Fibroblast of pulmonary artery (primary cell): Measurements from ENCODE around the gene PRR13.
"Not testable (repeated sequence)": the region's sequence is repeated elsewhere in the genome, so short reads cannot be mapped to it uniquely, and the experiment has no call there.

Source experiments
- DNase-seq: peaks from one replicate; pipeline ENCODE4 v3.0.0-alpha.2; 2010; ENCODE audit warnings: low read depth
- H3K4me3 ChIP-seq: replicated peaks from 2 replicates; pipeline ENCODE4 v1.5.1; 2011; ENCODE audit warnings: low read depth, mild to moderate bottlenecking, control low read depth, low read length, moderate library complexity
- TF ChIP-seq, protein P1 (sequence below): IDR thresholded peaks from 2 replicates; pipeline ENCODE4 v1.5.1; 2011; ENCODE audit warnings: mild to moderate bottlenecking, control low read depth, low read length, inconsistent platforms; ENCODE audit errors: missing control alignments

PRR13 gene, protein sequence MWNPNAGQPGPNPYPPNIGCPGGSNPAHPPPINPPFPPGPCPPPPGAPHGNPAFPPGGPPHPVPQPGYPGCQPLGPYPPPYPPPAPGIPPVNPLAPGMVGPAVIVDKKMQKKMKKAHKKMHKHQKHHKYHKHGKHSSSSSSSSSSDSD

DNA sequence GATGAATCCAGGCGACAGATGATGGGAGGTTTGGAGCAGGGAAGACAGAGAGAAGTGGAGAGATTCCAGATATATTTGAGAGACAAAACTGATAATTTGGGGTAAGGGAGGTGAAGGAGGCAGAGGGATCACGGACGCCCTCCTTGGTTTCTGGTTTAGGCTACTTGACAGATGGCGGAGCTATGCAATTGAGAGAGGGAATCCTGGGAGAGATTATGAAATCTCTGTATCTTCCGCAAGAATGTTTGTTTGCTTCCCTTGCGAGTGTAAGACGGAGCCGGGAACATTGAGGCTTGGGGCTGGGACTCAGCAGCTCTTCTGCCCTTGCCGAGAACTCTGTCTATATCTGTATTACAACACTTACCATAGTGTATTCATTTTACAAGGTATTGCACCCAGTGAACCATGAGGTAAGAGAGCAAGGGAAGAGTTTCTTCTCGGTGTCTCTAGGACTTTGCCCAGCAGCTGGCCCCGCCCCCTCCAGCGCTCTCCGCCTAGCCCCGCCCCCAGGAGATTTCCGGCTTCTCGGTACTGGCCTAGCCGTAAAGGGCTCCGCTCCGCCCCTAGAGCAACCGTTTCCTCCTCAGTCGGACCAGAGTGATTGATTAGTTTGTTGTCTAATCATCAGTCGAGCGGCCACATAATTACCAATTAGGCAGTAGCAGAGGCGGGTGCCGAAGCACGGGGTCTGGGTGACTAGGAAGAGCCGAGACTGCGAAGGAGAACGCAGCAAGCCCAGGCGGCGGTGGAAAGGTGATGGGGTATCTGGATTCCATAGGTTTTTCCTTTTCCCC is at the start of gene PRR13:
Gene PRR13 (plus strand): TSS at position 695 of the 794 bp plus-strand sequence. CDS start 981 bp downstream, outside the sequence.
- peak; percentile 99 for DNase-seq
- TF ChIP-seq, protein P1, sequence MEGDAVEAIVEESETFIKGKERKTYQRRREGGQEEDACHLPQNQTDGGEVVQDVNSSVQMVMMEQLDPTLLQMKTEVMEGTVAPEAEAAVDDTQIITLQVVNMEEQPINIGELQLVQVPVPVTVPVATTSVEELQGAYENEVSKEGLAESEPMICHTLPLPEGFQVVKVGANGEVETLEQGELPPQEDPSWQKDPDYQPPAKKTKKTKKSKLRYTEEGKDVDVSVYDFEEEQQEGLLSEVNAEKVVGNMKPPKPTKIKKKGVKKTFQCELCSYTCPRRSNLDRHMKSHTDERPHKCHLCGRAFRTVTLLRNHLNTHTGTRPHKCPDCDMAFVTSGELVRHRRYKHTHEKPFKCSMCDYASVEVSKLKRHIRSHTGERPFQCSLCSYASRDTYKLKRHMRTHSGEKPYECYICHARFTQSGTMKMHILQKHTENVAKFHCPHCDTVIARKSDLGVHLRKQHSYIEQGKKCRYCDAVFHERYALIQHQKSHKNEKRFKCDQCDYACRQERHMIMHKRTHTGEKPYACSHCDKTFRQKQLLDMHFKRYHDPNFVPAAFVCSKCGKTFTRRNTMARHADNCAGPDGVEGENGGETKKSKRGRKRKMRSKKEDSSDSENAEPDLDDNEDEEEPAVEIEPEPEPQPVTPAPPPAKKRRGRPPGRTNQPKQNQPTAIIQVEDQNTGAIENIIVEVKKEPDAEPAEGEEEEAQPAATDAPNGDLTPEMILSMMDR = no peak
- H3K4me3 ChIP-seq = peak within 1 kb of the TSS; percentile 80

DNA sequence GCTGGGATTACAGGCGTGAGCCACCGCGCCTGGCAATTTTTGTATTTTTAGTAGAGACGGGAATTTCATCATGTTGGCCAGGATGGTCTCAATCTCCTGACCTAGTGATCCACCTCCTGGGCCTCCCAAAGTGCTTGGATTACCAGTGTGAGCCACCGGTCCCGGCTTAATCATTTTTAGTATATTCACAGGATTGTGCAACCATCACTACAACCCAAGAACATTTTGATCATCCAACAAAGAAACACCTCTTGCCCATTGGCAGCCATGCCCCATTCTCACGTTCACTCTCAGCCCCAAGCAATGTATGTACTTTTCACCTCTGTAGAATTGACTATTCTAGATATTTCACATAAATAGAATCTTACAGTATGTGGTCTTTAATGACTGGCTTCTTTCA is 41.6 kb upstream of the PRR13 start:
- H3K4me3 ChIP-seq = no peak overlapping the region
- no peak for DNase-seq
- TF ChIP-seq, protein P1 = no peak

DNA sequence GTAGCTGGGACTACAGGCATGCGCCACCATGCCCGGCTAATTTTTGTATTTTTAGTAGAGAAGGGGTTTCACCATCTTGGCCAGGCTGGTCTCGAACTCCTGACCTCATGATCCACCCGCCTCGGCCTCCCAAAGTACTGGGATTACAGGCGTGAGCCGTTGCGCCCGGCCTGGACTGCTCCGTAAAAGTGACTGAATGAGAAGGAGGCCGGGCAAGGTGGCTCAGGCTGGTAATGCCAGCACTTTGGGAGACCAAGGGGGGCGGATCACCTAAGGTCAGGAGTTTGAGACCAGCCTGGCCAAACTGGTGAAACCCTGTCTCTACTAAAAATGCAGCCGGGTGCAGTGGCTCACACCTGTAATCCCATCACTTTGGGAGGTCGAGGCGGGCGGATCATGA is 39.2 kb upstream of the PRR13 start:
- DNase-seq = not testable (repeated sequence)

DNA sequence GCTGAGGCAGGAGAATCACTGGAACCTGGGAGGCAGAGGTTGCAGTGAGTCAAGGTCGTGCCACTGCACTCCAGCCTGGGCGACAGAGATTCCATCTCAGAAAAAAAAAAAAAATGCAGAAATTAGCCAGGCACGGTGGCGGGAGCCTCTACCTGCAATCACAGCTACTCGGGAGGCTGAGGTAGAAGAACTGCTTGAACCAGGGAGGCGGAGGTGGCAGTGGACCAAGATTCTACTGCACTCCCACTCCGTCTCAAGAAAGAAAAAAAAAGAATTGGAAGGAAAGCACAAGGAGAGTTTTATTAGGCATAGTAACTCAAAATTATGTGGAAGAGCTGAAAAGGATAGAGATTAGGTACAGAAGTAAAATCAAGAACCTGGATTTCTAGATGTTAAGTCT is 38.7 kb upstream of the PRR13 start:
- TF ChIP-seq, protein P1 = no peak
- DNase-seq = no peak
- H3K4me3 ChIP-seq = no peak overlapping the region

More for the DNA sequence above, 39.2 kb upstream of the PRR13 start:
- not testable (repeated sequence) for H3K4me3 ChIP-seq

DNA sequence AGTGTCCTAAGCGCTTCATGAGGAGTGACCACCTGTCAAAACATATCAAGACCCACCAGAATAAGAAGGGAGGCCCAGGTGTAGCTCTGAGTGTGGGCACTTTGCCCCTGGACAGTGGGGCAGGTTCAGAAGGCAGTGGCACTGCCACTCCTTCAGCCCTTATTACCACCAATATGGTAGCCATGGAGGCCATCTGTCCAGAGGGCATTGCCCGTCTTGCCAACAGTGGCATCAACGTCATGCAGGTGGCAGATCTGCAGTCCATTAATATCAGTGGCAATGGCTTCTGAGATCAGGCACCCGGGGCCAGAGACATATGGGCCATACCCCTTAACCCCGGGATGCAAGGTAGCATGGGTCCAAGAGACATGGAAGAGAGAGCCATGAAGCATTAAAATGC is 30.6 kb upstream of the PRR13 start:
- TF ChIP-seq, protein P1 = no peak
- no peak for DNase-seq
- no peak overlapping the region for H3K4me3 ChIP-seq

DNA sequence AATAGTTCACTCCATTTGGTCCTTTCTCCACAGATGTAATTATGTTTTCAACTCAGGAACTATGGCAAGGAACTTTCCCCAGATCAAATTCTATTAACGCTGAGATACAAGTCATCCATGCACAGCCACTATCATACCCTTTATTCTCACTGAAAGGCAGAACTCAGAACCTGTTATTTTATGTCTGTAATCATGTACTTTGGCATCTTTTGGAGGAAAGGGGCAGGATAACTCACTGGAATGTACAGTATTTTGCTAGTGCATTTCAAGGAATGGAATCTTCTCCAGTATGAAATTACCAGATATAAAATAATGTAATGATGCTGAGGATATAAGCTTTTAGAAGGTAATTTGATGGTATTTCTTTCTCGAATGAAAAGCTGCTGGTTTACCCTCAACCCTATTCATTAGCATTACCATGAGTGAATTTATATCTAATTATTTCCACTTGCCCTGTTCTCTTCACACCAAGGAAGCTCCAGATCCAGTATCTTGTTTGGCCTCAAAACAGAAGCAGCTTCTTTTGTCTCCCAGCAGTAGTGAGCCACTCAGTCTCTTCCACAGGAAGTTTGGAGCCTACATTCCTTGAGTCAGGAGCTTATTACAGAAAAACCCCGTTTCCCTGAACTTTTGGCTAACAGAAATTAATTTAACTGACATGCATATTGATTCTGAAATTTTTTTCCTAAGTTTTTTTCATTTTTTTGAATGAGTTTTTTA is 27.9 kb upstream of the PRR13 start:
- no peak overlapping the region for H3K4me3 ChIP-seq
- TF ChIP-seq, protein P1 = no peak
- DNase-seq = peak; percentile 27

DNA sequence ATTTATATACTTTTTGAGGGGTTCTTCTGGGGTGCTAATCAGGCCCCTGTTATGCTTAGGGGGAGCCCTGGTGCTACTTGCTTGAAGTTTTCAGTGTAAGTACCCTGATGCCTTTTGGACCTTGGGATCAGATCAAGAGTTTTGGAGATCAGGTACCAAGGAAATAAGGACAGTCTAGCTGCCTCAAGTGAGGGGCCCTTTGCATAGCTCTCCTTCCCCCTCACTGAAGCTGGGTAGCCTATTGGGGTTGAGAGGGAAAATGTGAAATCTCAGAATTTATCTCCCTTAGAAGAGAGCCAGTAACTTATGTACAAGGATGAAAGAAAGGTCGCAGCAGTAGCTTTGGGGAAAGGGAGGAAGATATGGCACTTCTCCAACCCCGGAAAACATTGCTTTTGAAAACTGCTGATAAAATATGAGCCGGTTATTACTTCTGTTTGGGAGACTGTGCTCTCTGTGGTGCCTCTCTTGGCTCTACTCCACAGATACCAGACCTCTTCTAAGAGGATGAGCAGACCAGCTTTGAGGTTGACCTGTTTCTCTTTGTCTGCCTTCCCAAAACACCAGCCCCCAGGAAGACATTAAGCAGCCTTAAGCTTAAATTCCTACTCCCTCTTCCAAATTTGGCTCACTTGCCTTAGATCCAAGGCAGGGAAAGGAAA is 26.6 kb upstream of the PRR13 start:
- H3K4me3 ChIP-seq = no peak overlapping the region
- TF ChIP-seq, protein P1 = no peak
- DNase-seq = peak; percentile 25

DNA sequence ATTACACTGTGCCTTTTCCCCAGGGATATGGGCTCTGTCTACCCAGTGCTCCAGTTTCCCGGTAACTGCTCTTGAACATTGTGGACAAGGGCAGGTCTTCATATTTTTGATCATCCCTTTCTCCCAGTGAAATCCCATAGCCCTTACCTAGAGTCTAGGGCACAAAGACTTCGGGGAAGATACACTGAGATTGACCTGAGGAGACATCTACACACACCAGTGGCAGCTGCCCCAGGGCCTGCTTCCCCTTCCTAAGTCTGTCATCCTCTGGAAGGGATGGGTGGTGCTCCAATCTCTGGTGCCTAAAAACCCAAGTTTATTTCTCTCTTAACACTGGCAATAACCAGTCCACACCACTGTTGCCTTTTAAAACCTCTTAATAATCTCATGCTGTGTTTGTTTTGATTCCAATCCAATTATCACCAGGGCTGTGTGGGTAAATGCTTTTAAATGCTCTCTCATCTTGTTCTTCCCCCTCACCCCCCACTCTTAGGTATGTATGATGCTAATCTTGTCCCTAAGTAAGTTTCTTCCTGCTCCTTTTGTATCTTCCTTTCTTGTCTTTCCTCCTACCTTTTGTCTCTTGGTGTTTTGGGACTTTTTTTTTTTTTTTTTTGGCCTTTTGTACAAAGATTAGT is 25.7 kb upstream of the PRR13 start:
- H3K4me3 ChIP-seq, DNase-seq: not testable (repeated sequence)

DNA sequence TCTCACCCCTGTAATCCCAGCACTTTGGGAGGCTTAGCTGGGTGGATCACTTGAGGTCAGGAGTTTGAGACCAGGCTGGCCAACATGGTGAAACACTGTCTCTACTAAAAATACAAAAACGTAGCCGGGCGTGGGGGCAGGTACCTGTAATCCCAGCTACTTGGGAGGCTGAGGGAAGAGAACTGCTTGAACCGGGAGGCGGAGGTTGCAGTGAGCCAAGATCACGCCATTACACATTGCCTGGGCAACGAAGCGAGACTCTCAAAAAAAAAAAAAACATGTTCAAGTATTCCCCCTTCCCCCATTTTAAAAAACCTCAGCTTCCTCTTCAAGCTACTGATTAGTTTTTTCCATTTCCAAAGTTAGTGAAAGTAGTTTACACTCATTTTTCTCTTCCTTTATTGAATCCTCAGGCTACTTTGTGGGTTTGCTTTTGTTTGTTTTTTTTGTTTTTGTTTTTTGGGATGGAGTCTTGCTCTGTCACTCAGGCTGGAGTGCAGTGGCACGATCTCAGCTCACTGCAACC is 24.2 kb upstream of the PRR13 start:
- not testable (repeated sequence) for H3K4me3 ChIP-seq, DNase-seq
